HG03457 (cell line): ENCODE measurements around the gene FGF3.

ENCODE experiments used
- ATAC-seq: cut with Tn5 transposase; IDR thresholded peaks from one replicate; pipeline ENCODE4 v1.9.1; 2021; ENCODE audit warnings: moderate number of reproducible peaks; ENCODE audit not compliant: unreplicated experiment

FGF3 gene

GRCh38 chr11:69807106-69807815 is 12.0 kb downstream of the FGF3 start:
- ATAC-seq = no peak

DNA sequence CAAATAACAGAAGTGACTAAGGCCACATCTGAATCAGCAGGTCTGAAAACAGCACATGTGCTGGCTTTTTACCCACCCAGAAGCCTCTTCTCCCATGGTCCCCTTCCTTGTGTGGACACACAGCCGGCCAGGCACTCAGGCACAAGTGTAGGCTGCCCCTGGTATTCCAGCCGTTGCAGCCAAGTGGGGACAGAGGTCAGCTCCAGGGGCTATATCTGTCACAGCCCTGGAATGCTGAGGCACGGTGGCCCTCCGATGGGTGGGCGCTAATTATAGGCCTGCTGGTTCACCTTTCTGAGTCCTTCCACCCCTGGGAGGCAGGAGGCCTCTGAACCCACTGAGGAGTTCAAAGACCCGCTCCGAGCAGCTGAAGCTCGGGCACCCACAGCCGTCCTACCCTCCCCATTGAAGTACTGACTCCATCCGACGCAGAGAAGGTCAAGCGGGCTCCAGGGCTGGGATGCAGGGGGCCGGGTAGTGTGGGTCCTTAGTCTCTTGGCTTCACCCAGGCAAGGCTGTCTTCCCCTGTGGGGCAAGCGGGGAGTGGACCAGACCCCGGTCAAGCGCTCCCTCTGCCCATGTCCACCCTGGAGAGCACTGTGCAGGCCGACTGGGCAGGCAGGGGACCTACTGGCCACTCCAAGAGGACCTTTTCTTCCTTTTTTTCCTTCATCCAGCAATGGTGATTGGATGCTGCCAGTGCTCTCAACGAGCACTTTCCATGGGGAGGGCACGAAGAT is 14.3 kb downstream of the FGF3 start:
- no peak for ATAC-seq

GRCh38 chr11:69803604-69804218 is 15.5 kb downstream of the FGF3 start:
- no peak for ATAC-seq

GRCh38 chr11:69803022-69803421 is 16.2 kb downstream of the FGF3 start:
- no peak for ATAC-seq

DNA sequence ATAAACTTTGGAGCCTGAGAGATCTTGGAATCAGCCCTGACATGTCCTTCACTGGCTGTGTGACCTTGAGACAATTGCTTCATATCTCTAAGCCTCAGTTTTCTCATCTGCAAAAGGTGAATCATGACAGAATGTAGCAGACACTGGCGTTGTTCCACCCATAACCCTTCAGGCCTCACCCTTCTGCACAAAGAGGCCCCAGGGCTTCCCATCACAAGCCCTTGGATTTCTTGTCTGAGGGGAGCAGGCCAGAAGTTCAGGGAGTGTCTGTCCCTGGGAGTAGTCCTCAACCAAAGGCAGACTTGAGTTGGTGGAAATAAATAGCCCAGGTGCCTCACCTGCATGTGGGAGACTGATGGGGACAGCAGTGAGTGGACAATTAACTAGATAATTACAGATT is 16.6 kb downstream of the FGF3 start:
- ATAC-seq = no peak

GRCh38 chr11:69801513-69802335 is 17.5 kb downstream of the FGF3 start:
- ATAC-seq = no peak

DNA sequence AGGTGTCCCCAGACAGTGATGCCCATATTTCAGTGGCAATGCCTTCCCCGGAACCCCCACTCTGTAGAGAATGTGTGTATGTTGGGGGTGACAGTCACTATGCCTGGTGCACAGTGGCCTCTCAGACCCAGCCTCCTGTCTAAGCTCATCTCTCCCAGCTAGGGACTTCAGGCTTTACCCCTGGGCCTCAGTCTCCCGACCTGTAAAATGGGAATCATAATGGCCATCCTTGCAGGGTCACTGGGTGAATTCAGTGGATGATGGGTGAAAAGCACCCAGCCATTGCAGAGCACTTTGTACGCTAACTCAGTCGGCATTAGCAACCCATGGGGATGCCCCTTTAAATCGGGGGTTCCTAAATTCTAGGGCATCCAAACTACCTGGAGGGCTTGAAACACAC is 18.9 kb downstream of the FGF3 start:
- ATAC-seq = no peak

DNA sequence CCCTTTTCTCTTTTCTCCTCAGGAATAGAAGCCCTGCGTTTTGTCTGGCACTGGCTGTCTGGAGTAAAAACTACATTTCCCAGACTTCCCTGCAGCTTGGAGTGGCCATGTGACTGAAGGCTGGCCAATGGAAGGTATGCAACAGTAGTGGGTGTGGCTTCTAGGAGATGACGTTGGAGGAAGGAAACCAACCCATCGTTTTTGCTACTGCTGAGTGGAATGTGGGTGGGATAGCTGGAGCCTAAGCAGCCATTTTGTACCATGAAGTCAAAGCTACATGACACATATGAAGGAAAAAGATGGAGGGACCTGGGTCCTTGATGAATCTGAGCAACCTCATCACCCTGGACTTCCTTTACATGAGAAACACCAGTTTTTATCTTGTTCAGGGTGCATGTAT is 19.6 kb downstream of the FGF3 start:
- no peak for ATAC-seq

GRCh38 chr11:69799097-69799496 is 20.1 kb downstream of the FGF3 start:
- ATAC-seq = no peak

DNA sequence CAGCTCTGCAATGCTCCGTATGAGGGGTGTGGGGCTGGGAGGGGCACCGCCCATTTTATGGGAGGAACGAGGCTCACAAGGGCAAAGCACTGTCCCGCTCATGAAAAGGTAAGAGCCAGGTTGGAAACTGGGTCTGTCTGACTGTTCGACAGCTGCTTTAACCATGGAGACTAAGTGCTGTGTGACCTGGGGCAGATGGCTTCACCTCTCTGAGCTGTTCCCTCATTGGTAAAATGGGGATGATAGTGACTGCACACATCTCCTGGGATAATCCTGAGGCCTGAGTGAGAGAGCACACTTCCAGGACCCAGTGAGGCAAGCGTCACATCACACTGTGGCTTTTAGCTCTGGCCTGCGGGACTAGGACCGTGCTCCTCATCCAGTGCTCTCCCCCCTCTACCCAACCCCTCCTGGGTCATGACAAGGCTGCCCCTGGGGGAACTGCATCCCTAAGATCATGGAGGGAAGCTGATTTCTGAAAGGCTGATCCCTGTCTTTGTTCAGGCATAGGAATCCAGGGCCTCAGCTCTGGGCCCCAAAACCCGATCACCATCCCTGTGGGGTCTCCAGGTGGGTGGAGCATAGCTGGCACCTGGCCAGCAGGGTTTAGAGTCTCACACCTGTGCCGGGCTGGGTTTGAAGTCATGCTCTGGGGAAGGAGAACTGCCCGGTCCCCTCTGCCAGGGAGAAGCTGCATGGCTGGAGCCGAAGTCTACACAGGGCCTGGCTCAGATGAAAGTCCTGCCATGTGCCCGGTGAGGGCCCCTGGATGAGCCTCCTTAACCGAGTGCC is 21.3 kb downstream of the FGF3 start:
- ATAC-seq = no peak

DNA sequence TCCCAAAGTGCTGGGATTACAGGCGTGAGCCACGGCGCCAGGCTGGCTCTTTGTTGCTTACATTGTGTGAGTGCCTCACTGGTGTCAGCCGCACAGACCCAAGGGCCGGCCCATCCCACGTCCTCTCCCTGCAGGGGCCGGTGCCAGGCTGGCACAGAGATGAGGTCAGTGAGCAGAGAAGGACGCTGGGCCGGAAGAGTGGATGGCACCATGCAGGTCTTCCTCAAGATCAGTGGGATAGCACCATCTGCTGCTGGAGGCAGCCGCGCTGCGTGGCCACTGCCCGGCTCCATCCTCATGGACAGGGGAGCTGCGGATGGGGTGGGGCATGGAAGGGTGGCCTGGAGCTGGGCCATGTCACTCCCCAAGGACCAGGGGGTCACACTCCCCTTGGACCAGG is 22.1 kb downstream of the FGF3 start:
- no peak for ATAC-seq

DNA sequence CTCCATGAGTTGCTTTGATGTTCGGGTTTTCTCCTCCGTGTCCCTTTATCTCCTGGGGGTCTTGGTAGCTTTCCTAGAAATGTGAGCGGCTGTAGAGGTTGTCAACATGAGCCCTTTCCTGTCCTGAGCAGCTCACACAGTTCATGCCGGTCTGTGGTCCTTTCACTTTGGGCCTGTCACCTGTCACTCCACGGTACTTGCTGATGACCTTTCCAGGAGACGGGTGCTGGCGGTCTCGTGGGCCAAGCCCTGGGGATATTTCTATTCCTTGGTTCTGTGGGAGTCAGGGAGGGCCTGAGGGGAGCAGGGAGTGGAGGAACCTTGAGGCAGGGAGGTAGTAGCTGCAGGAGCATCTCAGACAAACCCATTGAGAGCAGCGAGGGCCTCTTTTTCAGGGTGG is 23.2 kb downstream of the FGF3 start:
- ATAC-seq = no peak

DNA sequence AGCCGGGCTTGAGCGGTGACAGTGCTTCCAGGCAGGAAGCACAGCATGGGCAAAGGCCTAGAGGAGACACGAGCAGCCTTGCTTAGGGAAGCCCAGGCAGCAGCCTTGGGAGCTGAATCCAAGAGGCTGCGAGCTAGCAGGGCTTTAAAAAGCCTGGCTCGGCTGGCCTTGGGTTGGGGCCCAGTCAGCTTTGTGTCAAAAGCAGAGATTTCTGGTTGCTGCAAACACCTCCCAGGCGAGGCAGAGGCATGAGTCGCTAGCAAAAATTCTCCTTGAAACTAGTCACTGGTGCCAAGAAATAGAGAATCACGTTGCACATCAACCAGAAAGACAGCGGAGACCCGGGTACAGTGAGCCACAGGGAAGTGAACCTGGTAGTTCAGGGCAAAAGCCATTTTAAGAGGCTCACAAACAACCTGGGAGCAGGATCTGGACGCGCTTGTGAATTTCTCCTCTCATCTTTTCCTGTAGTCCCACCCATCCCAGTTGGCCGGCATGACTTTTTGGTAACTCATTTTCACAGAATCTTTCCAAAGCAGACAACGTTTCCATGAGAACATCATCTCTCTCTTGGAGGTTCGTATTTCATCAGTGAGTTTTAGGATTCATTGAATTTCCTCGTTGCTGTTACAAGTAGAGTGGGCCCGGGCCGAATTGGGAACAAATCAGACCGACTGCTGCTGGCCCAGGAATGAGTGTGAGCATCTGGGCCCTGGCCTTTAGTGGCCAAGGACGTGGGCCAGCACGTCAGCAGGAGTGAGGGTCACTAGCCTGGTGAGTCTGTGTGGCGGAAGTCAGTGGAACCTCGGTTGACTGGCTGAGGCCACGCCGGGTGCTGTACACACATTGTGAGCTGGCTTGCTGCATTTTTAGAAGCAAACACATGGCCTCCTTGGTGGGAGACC is 27.7 kb downstream of the FGF3 start:
- ATAC-seq = no peak

DNA sequence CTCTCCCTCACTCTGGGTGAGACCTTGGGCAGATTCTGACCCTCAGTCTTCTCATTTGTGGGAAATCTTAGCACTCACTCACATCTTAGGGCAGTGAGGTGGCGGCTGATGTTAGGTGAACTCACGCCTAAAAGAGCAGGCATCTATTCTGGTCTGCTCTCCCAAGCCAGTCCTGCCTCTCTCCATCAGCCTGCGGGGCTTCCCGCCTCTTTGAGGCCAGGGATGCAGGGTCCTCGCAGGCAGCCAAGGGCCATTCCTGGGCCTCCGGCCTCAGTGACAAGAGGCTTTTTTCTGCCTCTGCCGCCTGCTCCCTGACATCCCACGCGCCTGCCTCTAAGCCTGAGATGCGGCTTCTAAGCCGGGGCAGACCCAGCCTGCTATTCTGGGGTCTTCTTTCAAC is 30.3 kb downstream of the FGF3 start:
- no peak for ATAC-seq

GRCh38 chr11:69787906-69788305 is 31.3 kb downstream of the FGF3 start:
- no peak for ATAC-seq

DNA sequence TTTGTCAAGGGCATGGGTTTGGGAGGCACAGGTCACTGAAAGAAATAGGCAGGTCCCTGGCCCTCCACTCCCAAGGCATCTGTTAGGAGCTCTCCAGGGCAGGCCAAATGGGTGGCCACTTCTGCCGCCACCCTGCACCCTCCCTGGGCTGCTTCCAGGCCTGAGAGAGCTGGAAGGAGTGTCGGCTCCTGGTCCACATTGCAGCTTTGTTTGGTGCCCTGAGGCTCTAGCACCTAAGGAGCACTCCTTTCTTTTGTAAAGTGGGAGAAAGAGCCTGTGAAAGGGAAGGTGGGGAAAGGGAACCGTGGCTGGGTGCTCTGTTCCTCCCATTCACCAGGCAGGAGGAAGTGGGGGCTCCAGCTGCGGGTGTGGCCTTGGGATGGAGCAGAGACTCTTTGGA is 31.8 kb downstream of the FGF3 start:
- no peak for ATAC-seq

GRCh38 chr11:69781241-69781640 is 38.0 kb downstream of the FGF3 start:
- no peak for ATAC-seq

- no peak for ATAC-seq
These were observed 40.8 kb downstream of the FGF3 start for GRCh38 chr11:69778373-69778772.

GRCh38 chr11:69775163-69775755 is 44.0 kb downstream of the FGF3 start, which contains the start of gene FGF4:
TSS of gene FGF4 (minus strand) at chr11:69775341. CDS start at chr11:69775084, 257 bp downstream.
- ATAC-seq = no peak
